Left ventricle myocardium superior (tissue), 1 donor: ENCODE data around the gene ATG4D. TPM values are rescaled to one million over a fixed set of nuclear protein-coding genes. Genes with fewer than 3 reads are reported as not detected.

Source experiments
- ATAC-seq: fragments of 200-7000 bp; cut with Tn5 transposase; one replicate; pipeline ENCODE4 v1.9.1; 2020; ENCODE audit warnings: mild to moderate bottlenecking, moderate library complexity
- DNase-seq: peaks from one replicate; pipeline ENCODE4 v3.0.0-alpha.2; 2020
- intact Hi-C: fragments of 100-400 bp; cut with micrococcal nuclease; formaldehyde crosslinking; loops from one replicate; pipeline ENCODE4 v1.11.0; 2022
- microRNA-seq: library from miRNA; unstranded; fragments of <30 nt; microRNA quantifications from one replicate; pipeline ENCODE4 v1.2.0, GENCODE V29; 2020; ENCODE audit warnings: borderline number of aligned reads
- total RNA-seq: library from RNA; stranded (reverse); fragmentation: NEBNext Ultra II Directional; extraction: Animal tissue kit (Norgen Biotek cat#: 25700); gene quantifications from one replicate; pipeline ENCODE4 v1.2.1, GENCODE V29; 2021
- donor health status: DM: no; HTN: yes; CAD: no; lungs with severe emphysema.

The ATG4D gene
- total RNA-seq, 1 donor from 2014 or later = 61.4 TPM

- intact Hi-C loops = no loop called here
- peak; percentile 98 for ATAC-seq
- DNase-seq = peak; percentile 93
Measured at GRCh38 chr19:10602330-10603083, 58.8 kb downstream of the ATG4D start.

Small RNAs within 50 kb of the gene (microRNA-seq; reads per million reads assigned to microRNA genes)
- gene MIR1238 = not detected

Other genes with a start within 250 kb of the ATG4D start
- gene ZGLP1, start 234.1 kb upstream of the ATG4D start, total RNA-seq = 0.87 TPM
- 18.2 TPM for gene FDX2, start 227.9 kb upstream of the ATG4D start, total RNA-seq
- 12.3 TPM for gene RAVER1, start 210.4 kb upstream of the ATG4D start, total RNA-seq
- gene ICAM3, start 204.3 kb upstream of the ATG4D start, total RNA-seq = 25.3 TPM
- gene TYK2, start 163.3 kb upstream of the ATG4D start, total RNA-seq = 56.0 TPM
- gene CDC37, start 140.4 kb upstream of the ATG4D start, total RNA-seq = 157 TPM
- 36.1 TPM for gene PDE4A, start 123.4 kb upstream of the ATG4D start, total RNA-seq
- 87.7 TPM for gene KEAP1, start 40.5 kb upstream of the ATG4D start, total RNA-seq
- gene S1PR5, start 26.5 kb upstream of the ATG4D start, total RNA-seq = not detected
- 9.3 TPM for gene KRI1, start 22.1 kb downstream of the ATG4D start, total RNA-seq
- 8.3 TPM for gene CDKN2D, start 25.1 kb downstream of the ATG4D start, total RNA-seq
- gene AP1M2, start 43.4 kb downstream of the ATG4D start, total RNA-seq = not detected
- 71.8 TPM for gene SLC44A2, start 81.6 kb downstream of the ATG4D start, total RNA-seq
- 118 TPM for gene ILF3, start 110.4 kb downstream of the ATG4D start, total RNA-seq
- gene QTRT1, start 157.5 kb downstream of the ATG4D start, total RNA-seq = 29.1 TPM
- 201 TPM for gene DNM2, start 174.2 kb downstream of the ATG4D start, total RNA-seq